Stimulated activated CD8-positive, alpha-beta memory T cell treated with anti-CD3 and anti-CD28 coated beads, Interleukin-2, amount 100 ng/mL, for 1 hour (primary cell): ENCODE data around the gene OAS3.
A peak's percentile ranks its signal among the peaks of the same experiment; 100 is the strongest.
"Not testable (repeated sequence)": the region's sequence is repeated elsewhere in the genome, so short reads cannot be mapped to it uniquely, and the experiment has no call there.

Experiments used
- DNase-seq, 2 donors: peaks; one replicate each; pipeline ENCODE4 v3.0.0-alpha.2; 2020; ENCODE audit warnings: low read depth in 2 of 2

Gene OAS3, protein sequence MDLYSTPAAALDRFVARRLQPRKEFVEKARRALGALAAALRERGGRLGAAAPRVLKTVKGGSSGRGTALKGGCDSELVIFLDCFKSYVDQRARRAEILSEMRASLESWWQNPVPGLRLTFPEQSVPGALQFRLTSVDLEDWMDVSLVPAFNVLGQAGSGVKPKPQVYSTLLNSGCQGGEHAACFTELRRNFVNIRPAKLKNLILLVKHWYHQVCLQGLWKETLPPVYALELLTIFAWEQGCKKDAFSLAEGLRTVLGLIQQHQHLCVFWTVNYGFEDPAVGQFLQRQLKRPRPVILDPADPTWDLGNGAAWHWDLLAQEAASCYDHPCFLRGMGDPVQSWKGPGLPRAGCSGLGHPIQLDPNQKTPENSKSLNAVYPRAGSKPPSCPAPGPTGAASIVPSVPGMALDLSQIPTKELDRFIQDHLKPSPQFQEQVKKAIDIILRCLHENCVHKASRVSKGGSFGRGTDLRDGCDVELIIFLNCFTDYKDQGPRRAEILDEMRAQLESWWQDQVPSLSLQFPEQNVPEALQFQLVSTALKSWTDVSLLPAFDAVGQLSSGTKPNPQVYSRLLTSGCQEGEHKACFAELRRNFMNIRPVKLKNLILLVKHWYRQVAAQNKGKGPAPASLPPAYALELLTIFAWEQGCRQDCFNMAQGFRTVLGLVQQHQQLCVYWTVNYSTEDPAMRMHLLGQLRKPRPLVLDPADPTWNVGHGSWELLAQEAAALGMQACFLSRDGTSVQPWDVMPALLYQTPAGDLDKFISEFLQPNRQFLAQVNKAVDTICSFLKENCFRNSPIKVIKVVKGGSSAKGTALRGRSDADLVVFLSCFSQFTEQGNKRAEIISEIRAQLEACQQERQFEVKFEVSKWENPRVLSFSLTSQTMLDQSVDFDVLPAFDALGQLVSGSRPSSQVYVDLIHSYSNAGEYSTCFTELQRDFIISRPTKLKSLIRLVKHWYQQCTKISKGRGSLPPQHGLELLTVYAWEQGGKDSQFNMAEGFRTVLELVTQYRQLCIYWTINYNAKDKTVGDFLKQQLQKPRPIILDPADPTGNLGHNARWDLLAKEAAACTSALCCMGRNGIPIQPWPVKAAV

DNA sequence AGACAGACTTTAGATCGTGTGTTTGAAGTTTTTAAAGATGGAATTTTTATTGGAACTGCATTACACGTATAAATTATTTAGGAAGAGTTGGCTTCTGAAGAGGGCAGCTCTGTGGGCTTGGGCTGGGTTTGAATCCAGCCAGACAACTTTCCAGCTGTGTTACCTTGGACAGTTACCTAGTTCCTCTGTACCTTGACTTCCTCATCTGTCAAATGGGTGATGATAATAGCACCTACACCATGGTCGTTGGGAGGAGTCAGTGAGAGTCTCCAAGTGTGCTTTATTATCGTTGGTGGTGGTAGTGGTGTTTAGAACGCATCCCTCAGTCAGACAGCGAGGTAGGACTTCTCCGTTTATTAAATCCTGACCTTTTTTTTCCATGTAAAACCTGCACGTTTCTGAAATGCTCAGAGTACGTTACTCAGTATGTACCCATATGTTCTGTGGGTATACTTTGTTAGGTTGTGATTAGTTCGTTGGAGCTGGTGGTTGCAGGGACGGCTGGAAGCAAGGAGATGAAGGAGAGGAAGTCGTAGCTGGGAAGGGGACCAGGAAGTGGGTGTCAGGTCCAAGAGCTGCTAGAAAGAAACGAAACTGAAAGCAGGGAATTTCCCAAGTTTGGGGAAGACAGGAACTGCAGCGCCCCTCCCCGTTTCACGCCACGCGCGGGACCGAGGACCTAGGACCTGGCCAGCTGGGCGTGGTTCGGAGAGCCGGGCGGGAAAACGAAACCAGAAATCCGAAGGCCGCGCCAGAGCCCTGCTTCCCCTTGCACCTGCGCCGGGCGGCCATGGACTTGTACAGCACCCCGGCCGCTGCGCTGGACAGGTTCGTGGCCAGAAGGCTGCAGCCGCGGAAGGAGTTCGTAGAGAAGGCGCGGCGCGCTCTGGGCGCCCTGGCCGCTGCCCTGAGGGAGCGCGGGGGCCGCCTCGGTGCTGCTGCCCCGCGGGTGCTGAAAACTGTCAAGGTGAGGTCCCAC is at the start of gene OAS3:
Gene OAS3 (plus strand): TSS at position 734 of the 979 bp plus-strand sequence. CDS start 57 bp downstream, at position 791.
- DNase-seq = peak; percentile 43 to 62

DNA sequence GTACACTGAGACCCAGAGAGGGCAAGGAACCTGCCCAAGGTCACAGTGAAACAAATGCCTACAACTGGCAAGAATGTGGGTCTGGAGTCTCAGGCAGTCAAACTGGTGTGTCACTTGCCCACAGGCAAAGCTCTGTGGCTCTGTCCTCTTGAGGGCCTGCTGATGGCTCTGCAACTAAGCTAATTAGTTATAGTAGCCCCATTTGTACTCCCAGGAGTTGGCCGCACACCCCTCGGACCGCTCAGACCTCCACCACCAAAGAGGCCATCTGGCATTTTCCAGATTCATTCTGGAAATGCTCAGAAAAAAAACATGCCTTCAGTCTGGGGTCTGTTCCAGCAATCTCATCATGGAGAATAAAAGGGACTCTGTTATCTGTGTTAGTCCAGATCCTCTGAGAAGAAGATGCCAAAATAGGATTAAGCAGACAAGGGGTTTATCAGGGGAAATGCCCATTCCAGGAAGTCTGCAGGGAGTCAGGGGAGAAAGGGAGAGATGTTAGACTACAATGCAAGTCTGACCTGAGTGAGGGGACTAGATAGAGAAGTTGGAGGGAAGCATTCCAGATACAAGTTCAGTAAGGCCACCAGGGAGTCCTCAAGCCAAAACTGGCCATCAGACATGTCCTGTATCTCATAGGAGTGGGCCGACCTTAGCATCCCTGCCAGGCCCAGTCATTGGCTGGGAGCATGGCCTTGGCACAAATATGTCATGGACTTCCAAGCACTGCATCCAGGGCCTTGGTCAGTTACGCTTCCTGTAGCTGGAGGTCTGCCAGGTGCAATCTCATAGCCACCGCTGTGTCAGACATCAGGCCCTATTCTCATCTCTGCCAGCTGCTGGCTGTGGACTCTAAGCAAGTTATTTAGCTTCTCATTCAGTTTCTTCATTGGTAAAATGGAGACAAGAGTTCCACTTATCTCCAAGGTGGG is 46.9 kb upstream of the OAS3 start:
- no peak for DNase-seq

DNA sequence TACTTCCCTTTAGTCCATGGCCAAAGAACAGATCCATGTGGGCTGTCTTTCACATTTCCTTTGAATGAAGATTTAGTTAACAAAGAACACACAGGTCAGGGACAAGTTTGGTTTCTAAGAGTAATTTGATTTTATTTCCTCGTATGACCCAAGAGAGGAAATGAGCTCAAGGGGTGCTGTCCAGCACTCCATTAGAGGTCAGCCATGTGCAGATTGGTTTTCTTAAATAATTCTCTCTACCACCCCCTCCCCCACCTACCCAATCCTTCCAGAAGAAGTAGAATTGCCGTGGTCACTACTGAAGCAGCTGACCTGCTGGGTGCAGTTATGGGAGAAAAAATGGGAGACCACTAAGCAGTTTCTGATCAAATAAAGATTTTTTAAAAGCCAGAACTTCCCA is 45.4 kb upstream of the OAS3 start:
- DNase-seq = no peak

DNA sequence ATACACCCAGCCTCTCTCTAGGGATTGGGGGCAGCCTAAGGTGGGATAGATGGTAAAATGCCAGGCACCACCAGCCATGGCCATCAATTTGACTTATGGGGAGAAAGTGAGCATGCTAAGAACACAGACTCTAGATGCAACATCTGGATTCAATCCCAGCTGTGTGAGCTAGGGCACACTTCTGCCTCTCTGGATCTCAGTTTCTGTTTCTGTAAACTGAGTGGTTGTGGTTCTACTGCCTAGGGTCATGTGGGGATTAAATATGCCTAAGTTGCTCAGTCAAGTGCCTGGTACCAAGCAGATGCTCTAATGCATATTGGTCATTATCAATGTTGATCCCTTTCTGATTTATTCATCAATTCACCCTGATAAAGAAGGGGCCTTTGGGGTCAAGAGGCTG is 44.1 kb upstream of the OAS3 start:
- DNase-seq = no peak

DNA sequence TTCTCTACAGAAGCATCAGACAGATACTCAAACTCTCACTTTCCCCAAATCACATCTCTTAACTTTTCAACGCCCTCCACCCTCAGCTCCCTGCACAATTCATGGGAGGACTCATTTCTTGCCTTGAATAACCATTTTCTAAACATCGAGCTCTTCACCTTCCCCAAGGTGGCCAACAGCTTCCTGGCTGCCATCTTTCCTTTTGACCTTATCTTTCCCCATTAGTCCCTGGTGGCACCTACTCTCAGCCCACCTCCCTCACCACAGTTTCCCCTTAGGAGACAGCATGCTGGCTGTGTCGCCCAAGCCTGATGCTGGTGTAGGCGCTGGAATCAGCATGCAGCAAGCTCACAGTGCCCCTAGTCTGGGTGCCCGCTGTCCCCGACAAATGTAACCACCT is 39.9 kb upstream of the OAS3 start:
- DNase-seq = no peak

DNA sequence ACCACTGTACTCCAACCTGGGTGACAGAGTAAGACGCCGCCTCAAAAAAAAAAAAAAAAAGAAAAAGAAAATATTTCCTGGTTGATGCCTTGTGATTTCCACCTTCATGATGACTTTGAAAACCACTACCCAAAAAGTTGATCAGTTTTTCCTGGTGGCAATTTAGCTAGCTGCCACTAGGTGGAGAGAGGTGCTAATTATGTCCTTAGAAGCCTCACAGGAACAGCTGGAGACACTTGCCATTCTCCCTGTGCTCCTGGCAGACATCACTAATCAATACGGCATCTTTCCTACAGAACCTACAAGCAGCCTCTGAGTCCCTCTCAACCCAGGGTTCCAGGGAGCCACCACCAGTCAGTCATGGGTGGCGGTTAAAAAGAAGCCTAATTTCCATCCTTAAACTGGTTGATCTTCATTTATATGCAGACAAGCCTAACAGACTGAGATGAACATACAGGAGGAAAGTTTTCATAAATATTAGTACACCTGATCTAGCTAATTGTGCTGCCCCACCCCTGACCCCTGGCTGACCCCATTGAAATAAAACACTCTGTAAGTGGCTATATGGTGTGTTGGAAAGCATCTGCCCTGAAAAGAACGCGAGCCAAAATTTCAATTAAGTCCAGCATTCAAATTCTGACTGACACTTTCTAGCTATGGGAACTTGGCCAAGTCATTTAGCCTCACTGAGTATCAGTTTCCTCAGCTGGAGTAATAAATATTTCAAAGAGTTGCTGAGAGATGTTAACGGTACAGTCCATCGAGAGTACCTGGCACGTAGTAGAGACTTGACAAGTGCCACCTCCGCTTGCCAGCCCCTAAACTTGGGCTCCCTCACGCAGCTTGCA is 37.8 kb upstream of the OAS3 start:
- DNase-seq = peak in 1 of 2 donors; percentile 10

DNA sequence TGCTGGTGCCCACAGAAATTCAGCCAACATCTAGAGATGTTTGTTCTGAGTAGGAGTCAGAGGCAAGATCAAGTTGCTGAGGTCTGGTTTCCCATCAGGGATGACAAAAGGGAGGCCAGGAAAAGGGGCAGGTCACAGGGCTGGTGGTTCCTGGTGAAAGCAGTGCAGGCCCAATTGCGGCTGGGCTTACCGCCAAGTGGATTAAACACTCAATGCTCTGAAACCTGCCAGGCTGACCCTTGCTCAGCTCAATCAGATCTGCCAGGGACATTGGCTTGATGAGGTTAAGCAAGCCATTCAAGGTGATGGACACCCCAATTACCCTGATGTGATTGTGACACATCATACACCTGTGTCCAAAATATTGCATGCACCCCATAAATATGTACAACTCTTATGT is 37.0 kb upstream of the OAS3 start:
- DNase-seq = no peak

DNA sequence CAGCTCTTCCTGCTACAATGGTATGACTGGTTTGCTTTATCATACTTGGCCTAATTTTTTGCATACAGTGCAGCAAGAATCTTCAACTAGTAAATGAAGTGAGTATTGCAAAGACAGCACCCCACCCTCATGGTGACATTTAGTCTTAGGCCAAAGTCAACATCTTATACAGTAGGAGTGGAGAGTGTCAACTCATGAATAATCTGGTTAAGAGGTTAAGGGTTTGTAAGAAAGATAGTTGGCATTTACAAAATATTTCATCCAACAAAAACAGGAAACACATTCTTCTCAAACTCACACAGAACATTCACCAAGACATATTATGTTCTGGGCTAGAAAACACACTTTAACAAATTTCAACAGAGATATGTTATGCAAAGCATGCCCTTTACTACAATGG is 33.7 kb upstream of the OAS3 start:
- DNase-seq = no peak

DNA sequence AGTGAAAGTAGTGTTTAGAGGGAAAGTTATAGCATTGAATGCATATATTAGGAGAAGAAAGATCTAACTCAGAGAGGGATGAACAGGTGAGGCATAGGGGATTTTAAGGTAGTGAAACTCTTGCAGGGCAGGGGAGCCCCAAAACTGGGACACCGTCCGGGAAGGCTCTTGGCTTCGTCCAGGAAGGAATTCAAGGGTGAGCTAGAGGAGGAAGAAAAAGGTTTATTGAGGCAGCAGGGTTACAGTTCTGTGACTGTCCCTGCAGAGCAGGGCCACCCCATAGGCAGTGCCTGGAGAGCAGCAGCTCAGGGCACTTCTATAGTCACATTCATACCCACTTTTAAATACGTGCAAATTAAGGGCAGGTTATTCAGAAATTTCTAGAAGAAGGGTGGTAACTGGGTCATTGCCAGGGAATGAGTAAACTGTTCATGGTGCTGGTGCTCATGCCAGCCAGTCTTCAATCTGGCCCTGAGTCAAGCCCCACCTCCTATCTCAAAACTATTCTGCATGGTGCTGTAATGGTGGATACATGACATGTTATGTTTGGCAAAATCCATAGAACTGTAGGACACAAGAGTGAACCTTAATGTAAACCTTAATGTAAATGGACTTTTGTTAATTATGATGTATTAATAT is 32.7 kb upstream of the OAS3 start:
- no peak for DNase-seq

DNA sequence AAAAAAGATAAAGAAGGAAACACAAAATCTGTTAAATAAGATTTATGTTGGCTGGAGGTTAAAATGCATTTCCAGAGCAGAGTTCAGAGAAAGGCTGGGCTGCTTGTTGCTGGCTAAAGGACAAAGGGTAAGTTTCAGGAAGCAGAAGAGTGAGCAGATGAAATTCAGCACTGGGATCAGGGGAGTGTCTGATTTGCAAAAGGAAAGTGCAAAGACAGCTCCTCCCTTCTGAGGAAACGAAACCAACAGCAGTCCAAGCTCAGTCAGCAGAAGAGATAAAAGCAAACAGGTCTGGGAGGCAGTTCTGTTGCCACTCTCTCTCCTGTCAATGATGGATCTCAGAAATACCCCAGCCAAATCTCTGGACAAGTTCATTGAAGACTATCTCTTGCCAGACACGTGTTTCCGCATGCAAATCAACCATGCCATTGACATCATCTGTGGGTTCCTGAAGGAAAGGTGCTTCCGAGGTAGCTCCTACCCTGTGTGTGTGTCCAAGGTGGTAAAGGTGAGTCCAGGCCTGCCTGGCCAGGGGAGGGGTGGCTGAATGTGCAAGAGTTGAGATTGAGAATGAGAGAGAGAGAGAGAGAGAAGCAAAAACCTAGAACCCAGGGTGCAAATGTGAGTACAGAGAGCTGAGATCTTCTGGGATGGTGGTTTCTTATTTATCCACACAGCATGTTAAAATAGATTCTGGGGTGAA is 31.4 kb upstream of the OAS3 start, which contains the start of gene OAS1:
Gene OAS1 (plus strand): TSS at position 251 of the 703 bp plus-strand sequence. CDS start 78 bp downstream, at position 329.
- DNase-seq = no peak

DNA sequence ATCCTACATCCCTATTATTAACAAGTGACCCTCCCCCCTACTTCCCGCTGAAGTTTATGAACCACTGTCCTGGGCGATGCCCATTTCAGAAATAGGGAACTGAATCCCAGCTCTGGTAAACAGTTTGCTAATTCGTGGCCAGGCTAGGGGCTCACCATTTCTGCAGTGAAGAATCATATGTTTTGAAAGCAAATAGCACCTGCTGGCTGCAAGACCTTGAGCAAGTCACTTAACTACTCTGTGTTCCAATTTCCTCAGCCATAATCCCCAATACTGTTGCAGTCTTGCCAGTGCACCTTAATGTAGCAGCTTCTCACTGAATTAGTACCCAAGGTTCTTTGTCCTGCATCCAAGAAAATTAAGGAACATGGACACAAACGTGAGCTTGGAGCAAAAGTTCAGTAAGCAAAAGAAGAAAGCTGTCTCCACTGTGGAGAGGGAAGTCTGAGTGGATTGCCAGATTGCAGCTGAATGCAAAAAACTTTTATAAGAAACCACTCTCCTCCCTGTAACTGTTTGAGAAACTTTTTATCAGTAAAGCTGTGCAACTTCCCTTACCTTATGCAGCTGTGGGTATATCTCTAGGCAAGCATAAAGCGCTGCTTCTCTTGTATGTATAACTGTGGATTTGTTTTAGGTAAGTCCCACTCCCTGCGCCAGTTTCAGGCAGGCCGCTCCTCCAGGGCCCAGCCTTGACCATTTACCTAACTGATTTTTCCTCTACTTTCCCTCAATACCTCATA is 30.7 kb upstream of the OAS3 start:
- no peak for DNase-seq

DNA sequence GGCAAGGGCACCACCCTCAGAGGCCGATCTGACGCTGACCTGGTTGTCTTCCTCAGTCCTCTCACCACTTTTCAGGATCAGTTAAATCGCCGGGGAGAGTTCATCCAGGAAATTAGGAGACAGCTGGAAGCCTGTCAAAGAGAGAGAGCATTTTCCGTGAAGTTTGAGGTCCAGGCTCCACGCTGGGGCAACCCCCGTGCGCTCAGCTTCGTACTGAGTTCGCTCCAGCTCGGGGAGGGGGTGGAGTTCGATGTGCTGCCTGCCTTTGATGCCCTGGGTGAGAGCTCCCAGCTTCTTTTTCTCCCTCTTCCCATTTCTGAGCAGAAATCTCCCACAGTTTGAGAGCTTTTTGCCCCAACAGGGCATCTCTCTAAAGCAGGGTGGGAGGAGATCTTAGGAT is 29.7 kb upstream of the OAS3 start:
- no peak for DNase-seq

DNA sequence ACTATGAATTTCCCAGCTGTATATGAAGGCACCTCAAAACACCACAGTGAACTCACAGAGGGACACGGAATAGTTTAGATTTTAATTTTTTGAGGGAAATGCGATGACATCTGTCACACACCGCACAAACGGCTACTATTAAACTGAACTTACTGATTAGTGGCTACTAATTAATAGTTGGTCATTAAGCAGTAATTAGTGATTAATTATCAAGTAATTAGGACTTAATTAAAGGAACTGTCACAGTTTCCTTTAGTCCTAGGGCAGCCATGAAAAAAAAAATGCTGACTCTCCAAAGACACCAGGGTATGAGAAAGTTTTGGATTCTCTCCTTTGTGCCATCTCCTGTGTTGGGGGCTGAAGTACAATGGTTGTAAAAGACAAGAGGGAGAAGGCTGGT is 28.6 kb upstream of the OAS3 start:
- DNase-seq = no peak

DNA sequence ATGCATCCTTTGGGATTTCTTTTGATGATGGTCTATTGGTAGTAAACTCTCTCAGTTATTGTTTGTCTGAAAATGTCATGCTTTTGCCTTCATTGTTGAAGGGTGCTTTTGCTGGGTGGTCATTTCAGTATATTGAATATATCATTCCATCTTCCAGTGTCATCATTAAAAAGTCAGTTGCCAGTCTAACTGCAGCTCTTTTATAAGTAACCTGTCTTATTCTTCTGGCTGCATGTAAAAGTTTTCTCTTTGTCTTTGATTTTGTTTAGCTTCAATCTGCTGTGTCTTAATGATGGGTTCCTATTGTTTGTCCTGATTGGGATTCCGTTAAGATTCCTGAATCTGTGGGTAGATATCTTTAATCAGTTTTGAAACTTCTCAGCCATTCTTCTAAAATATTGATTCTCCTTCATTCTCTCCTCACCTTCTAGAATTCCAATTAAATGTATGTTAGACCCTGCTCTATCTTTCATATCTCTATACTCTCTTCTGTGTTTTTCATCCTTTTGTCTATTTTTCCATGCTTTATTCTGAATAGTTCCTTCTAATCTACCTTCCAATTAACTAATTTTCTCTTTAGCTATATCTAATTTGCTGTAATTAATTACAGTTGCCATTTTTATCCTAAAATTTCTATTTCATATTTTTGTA is 25.1 kb upstream of the OAS3 start:
- DNase-seq = no peak

DNA sequence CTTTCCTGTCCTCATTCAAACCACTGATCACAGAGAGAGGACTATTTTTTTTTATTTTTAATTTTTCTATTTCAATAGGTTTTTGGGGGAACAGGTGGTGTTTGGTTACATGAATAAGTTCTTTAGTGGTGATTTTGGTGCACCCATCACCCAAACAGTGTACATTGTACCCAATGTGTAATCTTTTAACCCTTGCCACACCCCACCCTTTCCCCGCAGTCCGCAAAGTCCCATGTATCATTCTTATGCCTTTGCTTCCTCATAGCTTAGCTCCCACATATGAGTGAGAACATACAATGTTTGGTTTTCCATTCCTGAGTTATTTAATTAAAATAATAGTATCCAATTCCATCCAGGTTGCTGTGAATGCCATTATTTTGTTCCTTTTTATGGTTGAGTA is 24.4 kb upstream of the OAS3 start:
- not testable (repeated sequence) for DNase-seq

DNA sequence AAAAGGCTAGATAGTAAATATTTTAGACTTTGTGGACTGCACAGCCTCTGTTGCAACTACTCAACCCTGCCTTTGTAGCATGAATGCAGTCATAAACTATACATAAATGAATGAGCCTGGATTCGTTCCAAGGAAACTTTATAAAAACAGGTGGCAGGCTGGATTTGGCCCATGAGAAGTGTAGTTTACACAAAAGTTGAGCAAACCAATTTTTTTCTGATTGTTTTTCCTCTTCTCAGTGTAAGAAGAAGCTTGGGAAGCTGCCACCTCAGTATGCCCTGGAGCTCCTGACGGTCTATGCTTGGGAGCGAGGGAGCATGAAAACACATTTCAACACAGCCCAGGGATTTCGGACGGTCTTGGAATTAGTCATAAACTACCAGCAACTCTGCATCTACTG is 22.0 kb upstream of the OAS3 start:
- DNase-seq = no peak

DNA sequence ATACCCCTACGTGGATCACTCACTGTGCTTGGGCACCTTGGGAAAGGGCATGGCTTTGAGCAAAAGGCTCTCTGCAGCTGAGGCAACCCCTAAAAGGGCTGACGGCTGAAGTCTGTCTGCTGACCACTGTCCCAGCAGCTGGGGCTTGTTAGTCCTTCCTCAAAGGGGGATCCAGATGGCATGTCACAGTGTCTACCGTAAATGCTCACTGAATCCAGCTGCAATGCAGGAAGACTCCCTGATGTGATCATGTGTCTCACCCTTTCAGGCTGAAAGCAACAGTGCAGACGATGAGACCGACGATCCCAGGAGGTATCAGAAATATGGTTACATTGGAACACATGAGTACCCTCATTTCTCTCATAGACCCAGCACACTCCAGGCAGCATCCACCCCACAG is 19.2 kb upstream of the OAS3 start:
- no peak for DNase-seq
